Femur (tissue), 1 donor: ENCODE results near the gene FSD2.

Source experiments
- DNase-seq: peaks from one replicate; pipeline ENCODE4 v3.0.0-alpha.2; 2017

The FSD2 gene, protein sequence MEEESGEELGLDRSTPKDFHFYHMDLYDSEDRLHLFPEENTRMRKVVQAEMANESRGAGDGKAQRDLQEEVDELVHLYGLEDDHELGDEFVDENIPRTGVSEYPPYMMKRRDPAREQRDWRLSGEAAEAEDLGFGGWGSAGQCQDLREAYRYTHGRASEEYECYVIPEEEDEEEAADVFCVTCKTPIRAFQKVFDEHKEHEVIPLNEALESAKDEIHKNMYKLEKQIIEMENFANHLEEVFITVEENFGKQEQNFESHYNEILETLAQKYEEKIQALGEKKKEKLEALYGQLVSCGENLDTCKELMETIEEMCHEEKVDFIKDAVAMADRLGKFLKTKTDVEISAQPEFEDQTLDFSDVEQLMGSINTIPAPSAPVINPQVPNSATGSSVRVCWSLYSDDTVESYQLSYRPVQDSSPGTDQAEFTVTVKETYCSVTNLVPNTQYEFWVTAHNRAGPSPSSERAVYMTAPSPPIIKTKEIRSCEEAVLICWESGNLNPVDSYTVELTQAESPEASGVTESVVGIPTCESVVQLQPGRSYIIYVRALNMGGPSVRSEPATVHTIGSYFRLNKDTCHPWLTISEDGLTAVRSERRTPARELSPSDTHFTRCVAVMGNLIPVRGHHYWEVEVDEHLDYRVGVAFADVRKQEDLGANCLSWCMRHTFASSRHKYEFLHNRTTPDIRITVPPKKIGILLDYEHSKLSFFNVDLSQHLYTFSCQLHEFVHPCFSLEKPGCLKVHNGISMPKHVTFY

DNA sequence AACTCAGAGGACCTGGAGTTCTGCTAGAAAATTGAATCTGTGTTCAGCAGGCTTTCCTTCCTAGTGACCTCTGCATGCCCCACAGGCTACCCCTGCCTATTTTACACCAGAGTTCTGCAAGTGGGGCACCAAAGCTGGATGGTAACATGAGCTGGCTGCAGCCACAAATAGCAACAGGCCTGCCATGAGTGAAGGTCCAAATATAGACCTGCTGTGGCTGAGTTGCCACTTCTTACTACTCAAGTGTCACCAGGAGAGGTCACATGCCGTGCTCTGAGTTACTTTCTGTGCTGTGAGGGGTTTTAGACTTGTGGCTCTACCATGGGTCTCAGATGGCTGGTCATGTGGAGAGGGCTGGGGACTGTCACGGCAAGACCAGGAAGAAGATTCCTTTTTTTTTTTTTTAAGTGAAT is at the start of gene FSD2:
TSS of gene FSD2 (minus strand) at position 76 of the 413 bp plus-strand sequence. CDS start 18,679 bp downstream, outside the sequence.
- peak; percentile 78 for DNase-seq

DNA sequence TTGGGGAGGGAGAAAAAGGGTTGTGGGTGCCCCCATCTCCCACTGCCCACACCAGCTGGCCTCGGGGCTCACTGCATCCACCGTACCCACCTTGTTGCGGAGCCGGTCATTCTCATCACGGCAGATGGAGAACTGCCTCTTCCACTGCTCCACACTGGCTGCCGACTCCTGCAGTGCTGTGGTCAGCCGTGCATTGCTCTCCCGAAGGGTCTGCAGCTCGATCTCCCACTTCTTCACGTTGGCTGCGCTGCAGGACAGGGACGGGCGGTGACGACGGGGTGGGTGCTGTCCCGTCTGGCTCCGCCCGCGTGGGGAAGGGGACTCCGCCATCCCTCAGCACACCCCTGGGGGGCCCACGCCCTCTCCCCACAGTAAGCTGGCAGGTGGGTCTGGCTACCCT is 48.7 kb upstream of the FSD2 start:
- DNase-seq: no peak

GRCh38 chr15:82852941-82853561 is 47.2 kb upstream of the FSD2 start:
- DNase-seq: no peak

GRCh38 chr15:82851981-82852511 is 46.2 kb upstream of the FSD2 start:
- DNase-seq: no peak

DNA sequence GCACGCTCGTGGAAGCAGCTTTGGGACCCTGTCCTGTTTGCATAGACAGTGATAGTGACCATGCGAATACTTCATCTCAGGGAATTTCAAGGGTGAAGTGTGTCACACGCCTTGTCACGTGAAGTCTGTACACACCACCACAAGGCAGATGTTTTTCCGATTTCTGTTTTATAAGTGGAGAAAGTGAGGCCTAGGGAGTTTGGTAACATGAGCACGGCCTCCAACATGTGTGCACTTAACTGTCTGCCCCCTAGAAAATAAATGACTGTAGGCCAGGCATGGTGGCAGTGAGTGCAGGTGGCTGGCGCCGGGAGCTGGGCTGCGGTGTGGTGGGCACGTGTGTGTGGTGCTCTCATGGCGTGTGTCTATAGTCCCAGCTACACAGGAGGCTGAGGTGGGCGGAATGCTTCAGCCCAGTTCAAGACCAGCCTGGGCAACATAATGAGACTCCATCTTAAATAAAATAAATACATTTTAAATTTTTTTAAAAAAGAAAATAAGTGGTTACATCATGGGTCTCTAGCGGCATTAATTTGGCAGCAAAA is 45.5 kb upstream of the FSD2 start:
- no peak for DNase-seq

GRCh38 chr15:82850731-82851130 is 44.9 kb upstream of the FSD2 start:
- DNase-seq: no peak

GRCh38 chr15:82849556-82850512 is 44.0 kb upstream of the FSD2 start:
- DNase-seq: peak; percentile 79

- DNase-seq: no peak
Observed at GRCh38 chr15:82848241-82848993, 42.5 kb upstream of the FSD2 start.

DNA sequence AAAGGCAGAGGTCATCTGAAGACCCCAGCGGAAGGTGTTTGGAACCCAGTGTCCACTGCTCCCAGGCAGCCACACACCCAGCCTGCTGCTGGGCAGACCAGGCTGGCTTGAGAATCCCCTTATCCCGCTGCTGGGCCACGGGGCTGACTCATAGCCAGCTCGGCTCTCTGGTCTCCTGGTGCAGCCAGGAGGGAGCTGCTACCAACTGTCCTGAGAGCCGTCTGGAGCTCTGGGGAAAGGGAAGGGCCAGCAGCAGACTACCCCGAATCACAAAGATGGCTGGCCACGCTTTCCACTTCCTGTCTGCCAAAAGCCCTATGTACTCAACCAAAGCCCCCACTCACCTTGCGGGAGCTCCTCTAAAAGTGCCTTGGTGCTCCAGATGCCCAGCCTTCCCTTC is 41.8 kb upstream of the FSD2 start:
- no peak for DNase-seq

DNA sequence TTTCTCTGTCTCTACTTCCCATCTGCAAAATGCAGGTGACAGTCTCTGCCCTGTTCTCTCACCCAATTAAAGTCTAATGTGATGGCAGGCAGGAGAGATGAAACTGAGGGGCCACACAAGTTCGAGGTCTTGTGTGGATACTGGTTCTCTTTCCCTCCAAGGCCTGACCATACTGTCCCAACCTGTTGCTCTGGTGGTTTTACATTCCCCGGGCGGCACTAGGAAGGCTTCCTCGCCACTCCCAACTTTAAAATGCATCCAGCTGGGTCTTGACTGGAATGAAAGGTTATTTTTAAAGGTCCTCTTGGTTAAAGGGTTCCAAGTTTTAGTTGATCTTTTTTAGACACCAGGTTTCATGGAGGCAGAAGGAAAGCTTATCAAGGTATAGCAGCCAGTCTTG is 40.8 kb upstream of the FSD2 start:
- DNase-seq: no peak

GRCh38 chr15:82845686-82846085 is 39.8 kb upstream of the FSD2 start:
- no peak for DNase-seq

DNA sequence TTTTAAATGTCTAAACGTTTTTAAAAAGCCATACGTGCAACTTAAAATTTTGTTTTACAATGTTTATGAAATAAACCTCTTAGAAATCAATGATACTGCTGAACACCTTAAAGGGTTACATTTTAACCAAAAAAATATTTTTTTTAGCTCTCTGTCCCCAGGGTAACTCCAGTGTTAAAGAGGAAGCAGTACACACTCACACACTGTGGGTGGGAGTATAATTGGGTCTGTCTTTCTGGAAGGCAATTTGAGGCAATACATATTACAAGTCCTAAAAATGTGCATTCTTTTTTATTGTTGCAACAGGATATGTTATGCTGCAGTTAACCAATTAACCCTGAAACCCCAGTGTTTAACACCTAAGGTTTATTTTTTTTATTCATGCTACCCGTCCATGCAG is 37.7 kb upstream of the FSD2 start:
- no peak for DNase-seq

GRCh38 chr15:82840166-82840565 is 34.3 kb upstream of the FSD2 start:
- DNase-seq: no peak

DNA sequence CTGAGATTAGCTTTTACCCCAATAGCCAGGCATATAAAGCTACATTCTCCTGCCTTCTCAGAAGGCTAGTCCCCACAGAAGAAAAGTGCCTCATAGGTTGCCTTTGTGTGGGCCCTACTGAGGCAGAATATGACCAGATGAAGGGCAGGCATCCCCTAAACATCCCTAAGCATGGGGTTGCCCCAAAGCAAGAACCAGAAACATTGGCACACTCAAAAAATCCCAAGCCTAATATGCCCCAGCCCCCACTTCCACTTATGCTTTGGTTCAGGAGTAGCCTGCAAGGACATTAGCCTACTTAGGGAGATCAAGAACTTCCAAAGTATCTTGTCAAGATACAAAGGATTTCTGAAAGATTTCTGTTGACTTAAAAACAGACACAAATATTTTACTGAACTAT is 33.3 kb upstream of the FSD2 start:
- no peak for DNase-seq

GRCh38 chr15:82838096-82838735 is 32.3 kb upstream of the FSD2 start:
- DNase-seq: no peak

GRCh38 chr15:82835391-82835917 is 29.6 kb upstream of the FSD2 start:
- no peak for DNase-seq

DNA sequence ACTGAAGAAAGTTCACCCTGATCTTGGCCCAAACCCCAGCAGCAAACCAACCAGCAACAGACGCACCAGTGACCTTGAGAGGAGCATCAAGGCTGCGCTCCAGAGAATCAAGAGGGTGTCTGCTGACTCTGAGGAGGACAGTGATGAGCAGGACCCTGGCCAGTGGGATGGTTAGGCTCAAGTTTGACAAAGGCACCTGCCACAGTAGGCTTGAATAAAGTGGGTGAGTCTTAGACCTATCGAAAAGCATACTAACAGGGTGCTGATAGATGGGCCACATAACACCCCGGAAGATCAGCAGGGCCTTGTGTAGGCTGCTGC is 27.5 kb upstream of the FSD2 start:
- DNase-seq: no peak

DNA sequence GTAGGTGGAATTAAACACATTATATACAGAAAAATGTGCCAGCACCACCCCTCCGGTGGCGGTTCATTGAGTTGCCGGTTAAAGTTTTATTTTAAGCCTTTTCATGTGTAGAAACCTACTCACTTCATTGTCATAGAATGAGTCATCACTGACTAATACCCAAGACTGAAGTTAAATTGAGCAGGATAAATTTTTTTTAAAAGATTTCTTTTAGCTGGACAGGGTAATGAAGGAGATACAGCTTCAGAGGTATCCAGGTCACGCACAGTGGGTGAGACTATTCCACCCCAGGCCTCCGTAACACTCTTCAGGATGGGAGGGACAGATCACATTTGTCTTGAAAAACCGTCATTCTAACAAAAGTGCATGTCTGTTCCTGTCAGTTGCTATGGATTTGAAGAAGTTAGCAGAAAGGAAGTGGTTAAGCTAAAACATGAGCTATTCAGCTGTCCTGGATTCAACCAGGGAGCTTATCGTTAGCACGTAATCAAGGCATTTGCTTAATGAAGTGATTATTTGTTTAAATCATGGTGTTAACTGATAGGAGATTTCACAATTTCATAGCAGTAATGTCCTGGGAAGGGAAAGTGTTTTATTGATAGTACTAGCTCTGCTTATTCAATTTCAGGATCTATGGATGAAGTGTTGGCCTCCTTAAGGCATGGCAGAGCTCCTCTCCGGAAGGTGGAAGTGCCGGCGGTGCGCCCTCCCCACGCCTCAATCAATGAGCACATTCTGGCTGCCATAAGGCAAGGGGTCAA is 26.9 kb upstream of the FSD2 start:
- no peak for DNase-seq

DNA sequence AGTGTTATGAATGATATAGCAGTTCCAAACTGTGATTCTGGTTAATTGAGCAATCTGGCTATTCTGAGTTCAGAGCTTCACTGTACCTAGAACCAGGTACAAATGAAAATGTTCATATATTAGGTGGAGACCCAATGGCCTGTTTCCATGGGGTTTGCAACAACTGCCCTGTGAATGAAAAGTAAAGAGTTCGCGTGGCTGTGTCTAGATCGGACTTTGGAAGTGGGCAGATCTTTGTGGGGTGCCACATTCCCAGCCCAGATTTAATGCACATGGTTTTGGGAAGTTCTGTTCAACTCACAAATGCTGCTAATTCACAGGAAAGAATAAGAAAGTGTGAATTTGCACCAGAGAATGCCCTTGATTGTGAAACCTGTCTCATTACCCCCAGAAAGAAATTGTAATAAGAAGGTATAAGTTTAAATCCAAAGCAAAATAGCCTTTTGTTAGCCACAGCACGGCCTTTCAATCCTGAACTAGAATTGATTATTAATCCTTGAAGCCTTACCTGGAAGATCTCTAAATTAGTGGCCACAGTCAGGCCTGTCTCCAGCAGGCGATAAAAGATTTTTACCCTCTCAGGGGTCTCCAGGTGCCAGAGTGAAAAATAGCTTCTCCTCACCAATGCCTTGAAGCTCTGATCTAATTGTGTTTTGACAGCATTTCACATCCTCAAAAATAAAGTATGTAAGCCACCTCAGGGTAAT is 26.2 kb upstream of the FSD2 start:
- no peak for DNase-seq
